Prostate gland (tissue), 2 donors: ENCODE data around the gene ADGRD1. TPM values are rescaled to one million over a fixed set of nuclear protein-coding genes. Genes with fewer than 3 reads are reported as not detected.

Source experiments
- DNase-seq: peaks from one replicate; pipeline ENCODE4 v3.0.0-alpha.2; 2019; ENCODE audit warnings: low spot score
- H3K27ac ChIP-seq, 2 donors: fragments of 200-600 bp; sonication (generic); 2 replicates each; pipeline ENCODE4 v1.5.1; 2017 to 2019
- H3K27me3 ChIP-seq: fragments of 200-600 bp; sonication (generic); replicated peaks from 2 replicates; pipeline ENCODE4 v1.5.1; 2019; ENCODE audit not compliant: insufficient read depth
- H3K36me3 ChIP-seq, 2 donors: fragments of 200-600 bp; sonication (generic); 1 replicate in 1 of 2; 2 replicates in 1 of 2; pipeline versions ENCODE4 v1.5.1 to v1.8.1; 2017 to 2019
- H3K4me1 ChIP-seq: fragments of 200-600 bp; sonication (generic); replicated peaks from 2 replicates; pipeline ENCODE4 v1.5.1; 2019
- H3K4me3 ChIP-seq, 2 donors: fragments of 200-600 bp; sonication (generic); 2 replicates each; pipeline ENCODE4 v1.5.1; 2017 to 2019
- H3K9me3 ChIP-seq: fragments of 200-600 bp; sonication (generic); 2 replicates; pipeline ENCODE4 v1.5.1; 2017
- CTCF ChIP-seq, 4 experiments: fragments of 200-600 bp in 2 of 4; fragments of 450-650 bp in 2 of 4; sonication (generic) in 2 of 4; IDR thresholded peaks; 1 replicate in 3 of 4; 2 replicates in 1 of 4; pipeline ENCODE4 v1.5.1; 2016 to 2019; ENCODE audit warnings: antibody characterized with exemption in 4 of 4, mild to moderate bottlenecking in 2 of 4, moderate library complexity in 2 of 4
- POLR2A ChIP-seq: fragments of 450-650 bp; IDR thresholded peaks from one replicate; pipeline ENCODE4 v1.6.1; 2016; ENCODE audit warnings: antibody characterized with exemption, mild to moderate bottlenecking
- POLR2AphosphoS5 ChIP-seq: sonication (generic); formaldehyde crosslinking; IDR thresholded peaks from one replicate; pipeline ENCODE4 v1.6.1; 2017; ENCODE audit warnings: antibody characterized with exemption
- WGBS: methylation state at CpG from one replicate; pipeline ENCODE4 v1.1.5; 2018; 5-methylcytosine and 5-hydroxymethylcytosine counted together
- intact Hi-C: fragments of 100-400 bp; cut with DNase I; formaldehyde crosslinking; loops from one replicate; pipeline ENCODE4 v1.14.2; 2022
- total RNA-seq, 2 donors: library from RNA; depleted of rRNA; stranded (reverse); fragments of >200 nt; gene quantifications; one replicate each; pipeline ENCODE4 v1.1.0, GENCODE V29; 2016

ADGRD1 gene
- total RNA-seq, 2 donors from 2014 or later = 4.3 to 20.9 TPM

- Histone ChIP-seq H3K4me3 (no peak overlapping the region), H3K27me3 (no peaks in the 10 kb centered on the region), H3K27ac (no peak overlapping the region), H3K4me1 (no peaks in the 10 kb centered on the region), H3K36me3 (no peaks in the 10 kb centered on the region), H3K9me3 (no peaks in the 10 kb centered on the region)
- intact Hi-C loops = no loop called here
- no peak for TF ChIP-seq CTCF (IDR thresholded peaks at IDR 0.05)
- TF ChIP-seq POLR2AphosphoS5 = no peak
- TF ChIP-seq POLR2A = no peak
- 61% methylated on average over 10 of the region's 10 CpGs for WGBS
- DNase-seq = no peak
Measured at GRCh38 chr12:130932061-130932930, 21.4 kb upstream of the ADGRD1 start.

GRCh38 chr12:130933269-130933995 is 20.3 kb upstream of the ADGRD1 start:
- no peaks in the 10 kb centered on the region for H3K27me3 ChIP-seq
- no peak for DNase-seq
- no peak for TF ChIP-seq POLR2A
- no peak for TF ChIP-seq CTCF (IDR thresholded peaks at IDR 0.05)
- TF ChIP-seq POLR2AphosphoS5 = no peak
- H3K4me1 ChIP-seq = no peaks in the 10 kb centered on the region
- H3K36me3 ChIP-seq = no peaks in the 10 kb centered on the region
- intact Hi-C loops = no loop called here
- H3K4me3 ChIP-seq = no peak overlapping the region
- WGBS = 76% methylated on average over 37 of the region's 38 CpGs
- H3K27ac ChIP-seq = no peak overlapping the region
- no peaks in the 10 kb centered on the region for H3K9me3 ChIP-seq

GRCh38 chr12:130934753-130935152 is 19.0 kb upstream of the ADGRD1 start:
- H3K9me3 ChIP-seq = no peaks in the 10 kb centered on the region
- DNase-seq = no peak
- no peaks in the 10 kb centered on the region for H3K27me3 ChIP-seq
- no peaks in the 10 kb centered on the region for H3K36me3 ChIP-seq
- intact Hi-C loops = no loop called here
- 93% methylated on average over 2 of the region's 2 CpGs for WGBS
- no peak overlapping the region for H3K4me3 ChIP-seq
- H3K27ac ChIP-seq = no peak overlapping the region
- H3K4me1 ChIP-seq = no peaks in the 10 kb centered on the region
- TF ChIP-seq POLR2A (no peak), CTCF (IDR thresholded peaks at IDR 0.05) (no peak), POLR2AphosphoS5 (no peak)

GRCh38 chr12:130936561-130936960 is 17.1 kb upstream of the ADGRD1 start:
- intact Hi-C loops = no loop called here
- H3K36me3 ChIP-seq = no peaks in the 10 kb centered on the region
- H3K9me3 ChIP-seq = no peaks in the 10 kb centered on the region
- no peaks in the 10 kb centered on the region for H3K4me1 ChIP-seq
- H3K27me3 ChIP-seq = no peaks in the 10 kb centered on the region
- no peak overlapping the region for H3K27ac ChIP-seq
- no peak overlapping the region for H3K4me3 ChIP-seq
- WGBS = 71% methylated on average over 2 of the region's 2 CpGs
- no peak for DNase-seq
- TF ChIP-seq POLR2AphosphoS5 (no peak), CTCF (IDR thresholded peaks at IDR 0.05) (no peak), POLR2A (no peak)
